Common myeloid progenitor, CD34-positive (primary cell): ENCODE results near the gene RNFT2.
A peak's percentile ranks its signal among the peaks of the same experiment; 100 is the strongest.

Experiments used
- CTCF ChIA-PET: fragments of 350-600 bp; sonication (Branson Sonifier 250); formaldehyde crosslinking; loops from one replicate; lab custom pipeline; 2021; ENCODE audit warnings: antibody characterized with exemption; lab: Charles Lee
- POLR2A ChIA-PET: fragments of 350-600 bp; sonication (Branson Sonifier 250); formaldehyde crosslinking; loops from one replicate; lab custom pipeline; 2021; ENCODE audit warnings: antibody characterized with exemption; lab: Charles Lee
- DNase-seq, 3 donors: peaks; one replicate each; pipeline versions ENCODE4 v3.0.0 to v3.0.0-alpha.2; 2013
- H3K27ac ChIP-seq, 2 experiments: 1 replicate in 1 of 2; 2 replicates in 1 of 2; pipeline ENCODE4 v1.7.0; 2013; ENCODE audit warnings: inconsistent platforms in 2 of 2, low read length in 2 of 2, mild to moderate bottlenecking in 2 of 2, low read depth in 1 of 2, moderate library complexity in 1 of 2; ENCODE audit not compliant: severe bottlenecking in 2 of 2, insufficient read depth in 1 of 2, poor library complexity in 1 of 2
- H3K27me3 ChIP-seq, 5 experiments: replicated peaks in 2 of 5; 1 replicate in 3 of 5; 2 replicates in 2 of 5; pipeline versions ENCODE4 v1.6.1 to v1.7.0; 2013; ENCODE audit warnings: low read length in 4 of 5, mild to moderate bottlenecking in 2 of 5, moderate library complexity in 2 of 5, inconsistent platforms in 1 of 5; ENCODE audit not compliant: insufficient read depth in 5 of 5, control insufficient read depth in 4 of 5
- H3K36me3 ChIP-seq, 4 experiments: 1 replicate in 2 of 4; 2 replicates in 2 of 4; pipeline versions ENCODE4 v1.6.1 to v1.7.0; 2013; ENCODE audit warnings: low read length in 3 of 4, control low read depth in 1 of 4, mild to moderate bottlenecking in 1 of 4; ENCODE audit not compliant: control insufficient read depth in 4 of 4, insufficient read depth in 4 of 4
- H3K4me1 ChIP-seq, 4 experiments: 1 replicate in 3 of 4; 2 replicates in 1 of 4; pipeline versions ENCODE4 v1.6.1 to v1.7.1; 2013; ENCODE audit warnings: low read length in 3 of 4, mild to moderate bottlenecking in 3 of 4, control low read depth in 1 of 4, inconsistent platforms in 1 of 4, moderate library complexity in 1 of 4; ENCODE audit not compliant: control insufficient read depth in 4 of 4, insufficient read depth in 4 of 4; ENCODE audit errors: control extremely low read depth in 1 of 4
- H3K4me3 ChIP-seq, 7 experiments: 1 replicate in 4 of 7; 2 replicates in 3 of 7; pipeline versions ENCODE4 v1.5.1 to v1.7.0; 2013; ENCODE audit warnings: mild to moderate bottlenecking in 7 of 7, low read length in 6 of 7, moderate library complexity in 6 of 7, inconsistent platforms in 2 of 7, low read depth in 2 of 7, control low read depth in 1 of 7; ENCODE audit not compliant: insufficient read depth in 4 of 7, control insufficient read depth in 1 of 7; ENCODE audit errors: extremely low read depth in 1 of 7
- H3K9me3 ChIP-seq, 5 experiments: 1 replicate in 4 of 5; 2 replicates in 1 of 5; pipeline versions ENCODE4 v1.6.1 to v1.7.1; 2013; ENCODE audit warnings: low read length in 4 of 5, mild to moderate bottlenecking in 2 of 5, inconsistent platforms in 1 of 5, low read depth in 1 of 5, moderate library complexity in 1 of 5; ENCODE audit not compliant: control insufficient read depth in 4 of 5, insufficient read depth in 2 of 5; ENCODE audit errors: control extremely low read depth in 1 of 5
- WGBS: methylation state at CpG from one replicate; pipeline ENCODE4 v1.1.5; 2013; ENCODE audit not compliant: insufficient coverage; 5-methylcytosine and 5-hydroxymethylcytosine counted together

The RNFT2 gene

DNA sequence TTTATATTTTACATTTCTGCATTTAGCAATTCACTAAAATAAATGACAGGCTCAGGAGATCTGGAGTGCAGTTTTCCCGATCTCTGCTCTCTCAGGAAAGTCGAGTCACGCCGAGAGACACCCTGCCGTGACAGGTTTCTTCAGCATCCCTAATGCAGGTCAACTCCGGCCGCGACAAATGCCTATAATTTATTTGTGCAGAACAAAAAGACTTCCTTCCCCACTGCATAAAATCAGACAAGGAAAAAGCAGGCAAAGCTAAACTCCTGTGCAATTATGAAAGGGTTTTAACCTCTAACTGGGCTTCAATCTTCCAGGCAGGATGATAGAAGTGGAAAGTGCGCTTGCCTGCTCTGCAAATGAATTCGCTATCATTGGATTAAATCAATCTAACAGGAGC is 28.3 kb upstream of the RNFT2 start:
- CTCF ChIA-PET: interaction anchor here (0.7 to 3.0 kb wide), 33 partner anchors 9 to 752 kb away, joined by 3 to 25 read pairs (median 4); no protein-coding TSS in a partner anchor
- POLR2A ChIA-PET: no interaction called here

DNA sequence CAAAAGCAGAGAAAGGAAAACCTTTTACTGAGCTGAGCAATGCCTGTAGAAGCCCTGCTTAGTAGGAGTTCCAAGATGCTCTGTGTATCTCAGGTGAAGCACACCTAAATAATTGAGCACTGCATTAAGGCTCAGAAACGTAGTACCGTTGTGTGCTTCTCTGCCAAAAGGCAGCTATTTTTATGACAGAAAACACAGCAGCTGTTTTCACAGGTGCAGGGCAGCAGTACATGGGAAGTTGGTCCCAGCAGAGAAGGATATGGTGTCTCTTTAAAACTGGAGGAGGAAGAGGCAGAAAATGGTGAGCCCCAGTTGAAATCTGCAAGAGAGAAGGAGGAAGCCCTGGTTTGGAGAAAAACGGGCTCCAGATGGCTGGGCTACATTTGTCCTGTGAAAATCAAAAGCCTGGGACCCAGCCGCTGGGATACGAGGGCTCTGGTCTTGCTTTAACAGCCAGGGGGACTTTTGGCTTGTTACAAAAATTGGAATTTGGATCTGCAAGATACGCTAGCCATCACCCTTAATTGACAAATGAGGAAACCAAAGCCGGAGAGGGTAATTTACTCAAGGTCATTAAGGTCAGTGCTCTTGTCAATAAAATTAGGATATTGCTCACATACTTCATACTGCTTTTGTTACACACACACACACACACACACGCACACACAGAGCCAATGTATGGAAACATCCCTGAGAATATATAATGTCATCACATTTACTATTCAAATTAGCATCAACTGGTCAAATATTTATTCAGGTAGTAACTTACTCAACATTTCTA is 27.6 kb upstream of the RNFT2 start:
- CTCF ChIA-PET: interaction anchor here (1.2 to 3.0 kb wide), 9 partner anchors 9 to 733 kb away, joined by 3 to 25 read pairs (median 6); no protein-coding TSS in a partner anchor
- no peaks in the 10 kb centered on the region for H3K9me3 ChIP-seq
- H3K4me3 ChIP-seq: no peak overlapping the region
- peaks cover 0 to 13% (median 2%) of the 10 kb centered on the region in 4 experiments for H3K36me3 ChIP-seq
- 38% methylated on average over 5 of the region's 8 CpGs for WGBS
- POLR2A ChIA-PET: no interaction called here
- H3K27me3 ChIP-seq: peaks cover 0 to 18% (median 5%) of the 10 kb centered on the region in 5 experiments
- no peak overlapping the region for H3K27ac ChIP-seq
- DNase-seq: no peak
- H3K4me1 ChIP-seq: peaks cover 2 to 23% (median 16%) of the 10 kb centered on the region in 4 experiments

More for the DNA sequence above, 28.3 kb upstream of the RNFT2 start:
- Histone ChIP-seq H3K4me3 (peak overlapping the region in 1 of 7 experiments; percentile 22), H3K36me3 (peaks cover 0 to 12% (median 0%) of the 10 kb centered on the region in 4 experiments), H3K9me3 (no peaks in the 10 kb centered on the region), H3K27me3 (peaks cover 0 to 18% (median 5%) of the 10 kb centered on the region in 5 experiments), H3K27ac (no peak overlapping the region), H3K4me1 (peaks cover 2 to 23% (median 16%) of the 10 kb centered on the region in 4 experiments)
- WGBS: 66% methylated on average over 4 of the region's 10 CpGs
- no peak for DNase-seq

DNA sequence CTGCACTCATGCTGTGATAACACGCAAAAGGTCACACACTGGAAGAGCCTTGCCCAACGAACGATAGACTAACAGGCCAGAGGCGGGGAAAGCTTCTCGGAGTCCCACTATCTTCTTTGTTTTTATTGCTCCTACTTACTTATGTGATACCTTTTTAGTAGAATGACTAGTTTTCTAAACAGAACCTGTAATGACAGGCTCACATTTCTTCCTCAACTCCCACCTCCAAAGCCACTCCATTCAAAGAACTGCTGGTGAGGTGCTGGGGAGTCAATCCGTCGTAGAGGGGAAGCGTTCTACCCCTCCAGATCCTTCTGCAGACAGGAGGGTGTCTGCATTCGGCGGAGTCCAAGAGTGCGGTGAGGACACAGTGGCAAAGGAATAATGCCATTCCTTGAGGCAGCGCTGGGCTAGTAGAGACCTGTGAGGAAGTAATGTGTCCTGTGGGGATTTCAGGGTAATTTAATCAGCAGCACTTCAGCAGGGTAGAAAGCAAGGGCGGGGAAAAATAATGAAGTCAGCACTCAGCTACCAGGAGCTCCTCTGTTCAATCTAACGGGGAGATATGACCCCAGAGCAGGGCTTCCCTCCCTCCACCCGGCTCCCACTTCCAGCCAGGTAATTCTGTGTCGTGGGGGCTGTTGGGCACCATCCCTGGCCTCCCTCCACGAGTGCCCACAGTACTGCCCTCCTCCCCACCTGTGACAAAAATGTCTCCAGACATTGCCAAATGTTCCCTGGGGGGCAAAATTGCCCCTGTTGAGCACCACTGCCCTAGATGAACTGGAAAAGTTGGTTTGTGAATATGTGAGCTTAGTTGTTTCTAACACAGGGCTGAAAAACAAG is 25.4 kb upstream of the RNFT2 start:
- no peak for DNase-seq
- no peak overlapping the region for H3K27ac ChIP-seq
- peaks cover 0 to 18% (median 5%) of the 10 kb centered on the region in 5 experiments for H3K27me3 ChIP-seq
- no peak overlapping the region for H3K4me3 ChIP-seq
- CTCF ChIA-PET: interaction anchor here (0.7 kb wide), 1 partner anchor 174 kb away, joined by 3 read pairs; no protein-coding TSS in a partner anchor
- 99% methylated on average over 13 of the region's 17 CpGs for WGBS
- POLR2A ChIA-PET: no interaction called here
- H3K4me1 ChIP-seq: peaks cover 2 to 23% (median 16%) of the 10 kb centered on the region in 4 experiments
- H3K9me3 ChIP-seq: no peaks in the 10 kb centered on the region
- H3K36me3 ChIP-seq: peaks cover 8 to 33% (median 14%) of the 10 kb centered on the region in 4 experiments

DNA sequence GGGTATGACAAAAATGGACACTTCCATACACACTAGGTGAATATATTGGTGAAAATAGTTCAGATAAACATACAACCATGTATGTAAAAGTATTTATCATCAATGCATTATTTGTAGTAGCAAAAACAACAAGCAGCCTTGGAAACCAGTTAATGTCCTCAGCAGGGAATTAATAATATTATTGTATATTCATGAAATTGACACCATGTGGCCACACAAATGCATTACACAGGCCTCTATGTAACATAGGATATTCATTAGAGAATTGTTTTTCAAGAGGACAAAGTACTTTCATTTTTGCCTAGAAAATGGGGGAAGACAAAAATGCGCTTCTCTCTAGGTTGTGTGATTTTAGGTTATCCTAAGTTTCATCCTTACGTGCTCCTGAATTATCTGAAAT is 24.6 kb upstream of the RNFT2 start:
- H3K4me1 ChIP-seq: peaks cover 2 to 23% (median 15%) of the 10 kb centered on the region in 4 experiments
- no peak overlapping the region for H3K27ac ChIP-seq
- H3K4me3 ChIP-seq: no peak overlapping the region
- DNase-seq: no peak
- ChIA-PET CTCF (no interaction called here), POLR2A (no interaction called here)
- H3K27me3 ChIP-seq: peaks cover 0 to 18% (median 5%) of the 10 kb centered on the region in 5 experiments
- WGBS: 100% methylated on average over 1 of the region's 2 CpGs
- H3K9me3 ChIP-seq: no peaks in the 10 kb centered on the region
- H3K36me3 ChIP-seq: peaks cover 8 to 33% (median 15%) of the 10 kb centered on the region in 4 experiments

DNA sequence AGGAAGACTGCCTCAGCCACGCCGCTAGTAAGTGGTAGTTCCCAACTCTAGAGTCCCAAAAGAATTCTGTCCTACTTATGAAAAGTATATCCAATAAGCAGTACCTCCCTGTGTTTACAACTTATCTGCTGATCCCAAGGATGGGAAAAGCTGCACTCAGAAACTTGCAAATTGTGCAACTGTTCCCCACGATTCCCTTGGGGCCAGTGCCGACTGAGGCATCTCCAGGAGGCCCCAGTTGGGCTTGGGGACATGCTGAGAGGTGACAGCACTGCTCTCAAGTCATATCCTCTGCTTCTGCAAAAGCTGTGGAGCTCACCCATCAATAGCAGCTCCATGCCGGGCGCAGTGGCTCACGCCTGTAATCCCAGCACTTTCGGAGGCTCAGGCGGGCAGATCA is 23.9 kb upstream of the RNFT2 start:
- Histone ChIP-seq H3K4me3 (no peak overlapping the region), H3K27me3 (peaks cover 0 to 15% (median 5%) of the 10 kb centered on the region in 5 experiments), H3K36me3 (peaks cover 8 to 39% (median 15%) of the 10 kb centered on the region in 4 experiments), H3K27ac (no peak overlapping the region), H3K9me3 (no peaks in the 10 kb centered on the region), H3K4me1 (peaks cover under 1 to 16% (median 9%) of the 10 kb centered on the region in 4 experiments)
- no peak for DNase-seq
- CTCF ChIA-PET: no interaction called here
- WGBS: 92% methylated on average over 5 of the region's 9 CpGs
- POLR2A ChIA-PET: interaction anchor here (0.5 to 0.7 kb wide), 2 partner anchors 8 to 202 kb away, joined by 3 read pairs; no protein-coding TSS in a partner anchor

DNA sequence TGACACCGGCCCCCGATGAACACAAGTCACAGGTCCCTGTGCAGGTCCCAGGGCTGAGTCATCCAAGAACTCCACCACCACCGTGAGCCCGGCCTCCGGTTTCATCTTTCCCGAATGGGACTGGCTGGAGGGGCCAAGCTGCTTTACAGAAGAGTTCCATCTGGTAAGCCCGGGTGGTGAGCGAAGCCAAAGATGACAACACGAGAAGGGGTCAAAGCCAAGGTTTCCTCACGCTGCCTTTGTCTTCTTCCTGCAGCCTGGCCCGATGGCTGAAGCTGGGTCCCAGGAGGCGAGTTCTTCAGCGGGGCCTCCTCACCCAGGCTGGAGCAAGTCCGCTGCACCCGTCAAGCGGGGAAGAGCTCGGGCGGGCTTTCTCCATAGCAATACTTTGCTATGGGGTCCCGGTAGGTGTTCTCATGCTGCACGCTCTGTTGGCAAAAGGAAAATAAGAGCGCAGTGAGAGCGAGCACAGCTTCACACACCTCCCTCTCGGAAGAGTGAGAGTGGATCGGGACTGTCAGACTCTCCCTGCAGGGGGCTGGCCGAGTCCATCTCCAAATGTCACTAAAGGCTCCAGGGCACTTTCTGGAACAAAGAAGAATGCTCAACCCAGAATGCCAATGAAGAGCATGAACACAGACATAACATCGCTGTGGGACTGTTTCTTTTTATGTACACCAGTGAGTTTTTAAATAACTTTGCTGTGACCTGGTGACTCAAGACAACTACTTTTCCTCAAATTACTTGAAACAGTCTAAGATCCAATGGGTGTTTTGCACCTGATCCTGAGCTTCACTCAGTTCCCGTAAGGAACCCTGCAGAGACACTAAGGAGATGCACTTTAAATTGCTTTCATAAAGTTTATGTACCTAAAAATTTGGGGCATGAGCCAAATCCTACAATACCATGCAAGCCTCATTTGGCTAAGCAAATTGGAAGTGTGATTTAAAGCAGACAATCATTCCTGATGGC is 20.4 kb upstream of the RNFT2 start:
- no peak for DNase-seq
- POLR2A ChIA-PET: no interaction called here
- 97% methylated on average over 25 of the region's 27 CpGs for WGBS
- H3K9me3 ChIP-seq: no peaks in the 10 kb centered on the region
- no peak overlapping the region for H3K4me3 ChIP-seq
- H3K36me3 ChIP-seq: peaks cover 18 to 52% (median 31%) of the 10 kb centered on the region in 4 experiments
- no peaks in the 10 kb centered on the region for H3K4me1 ChIP-seq
- H3K27me3 ChIP-seq: no peaks in the 10 kb centered on the region
- no peak overlapping the region for H3K27ac ChIP-seq
- CTCF ChIA-PET: interaction anchor here (1.7 to 5.3 kb wide), 3 partner anchors 8 to 14 kb away, joined by 5 to 25 read pairs (median 6); no protein-coding TSS in a partner anchor
